SU-DHL-6 (cell line): ENCODE data around the gene OGG1.

Source experiments
- EZH2phosphoT487 ChIP-seq: fragments of 200-600 bp; sonication (generic), shearing (Covaris generic); conservative IDR thresholded peaks from 2 replicates; pipeline ENCODE4 v1.6.1; 2018; ENCODE audit warnings: mild to moderate bottlenecking, antibody characterized with exemption, low read length, moderate library complexity, mixed read lengths
- TF ChIP-seq, protein P1 (sequence below): fragments of 200-600 bp; sonication (generic); IDR thresholded peaks from one replicate; pipeline ENCODE4 v1.5.1; 2017; ENCODE audit warnings: antibody characterized with exemption, mild to moderate bottlenecking, low read length, moderate library complexity; ENCODE audit not compliant: insufficient read depth, poor library complexity, severe bottlenecking

GRCh38 chr3:9804996-9805395 is 55.2 kb downstream of the OGG1 start:
- TF ChIP-seq, protein P1, sequence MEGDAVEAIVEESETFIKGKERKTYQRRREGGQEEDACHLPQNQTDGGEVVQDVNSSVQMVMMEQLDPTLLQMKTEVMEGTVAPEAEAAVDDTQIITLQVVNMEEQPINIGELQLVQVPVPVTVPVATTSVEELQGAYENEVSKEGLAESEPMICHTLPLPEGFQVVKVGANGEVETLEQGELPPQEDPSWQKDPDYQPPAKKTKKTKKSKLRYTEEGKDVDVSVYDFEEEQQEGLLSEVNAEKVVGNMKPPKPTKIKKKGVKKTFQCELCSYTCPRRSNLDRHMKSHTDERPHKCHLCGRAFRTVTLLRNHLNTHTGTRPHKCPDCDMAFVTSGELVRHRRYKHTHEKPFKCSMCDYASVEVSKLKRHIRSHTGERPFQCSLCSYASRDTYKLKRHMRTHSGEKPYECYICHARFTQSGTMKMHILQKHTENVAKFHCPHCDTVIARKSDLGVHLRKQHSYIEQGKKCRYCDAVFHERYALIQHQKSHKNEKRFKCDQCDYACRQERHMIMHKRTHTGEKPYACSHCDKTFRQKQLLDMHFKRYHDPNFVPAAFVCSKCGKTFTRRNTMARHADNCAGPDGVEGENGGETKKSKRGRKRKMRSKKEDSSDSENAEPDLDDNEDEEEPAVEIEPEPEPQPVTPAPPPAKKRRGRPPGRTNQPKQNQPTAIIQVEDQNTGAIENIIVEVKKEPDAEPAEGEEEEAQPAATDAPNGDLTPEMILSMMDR, result no peak
- TF ChIP-seq EZH2phosphoT487, result no peak
